ENCODE measurements around the gene SRGAP1. TPM values are rescaled to one million over a fixed set of nuclear protein-coding genes. Genes with fewer than 3 reads are reported as not detected.
A peak's percentile ranks its signal among the peaks of the same experiment; 100 is the strongest.
"Not testable (repeated sequence)": the region's sequence is repeated elsewhere in the genome, so short reads cannot be mapped to it uniquely, and the experiment has no call there.

Gene SRGAP1
- polyA plus RNA-seq, 6 donors from 2014 or later: 0.01 to 0.26 (median 0.05) TPM

GRCh38 chr12:64124511-64125197 is 280.2 kb downstream of the SRGAP1 start:
- H3K4me3 Mint-ChIP-seq: no peak overlapping the region
- peaks cover 0 to 9% (median 8%) of the 10 kb centered on the region in 3 donors for H3K27me3 Mint-ChIP-seq
- H3K9me3 Mint-ChIP-seq: peaks cover 0 to 2% (median 0%) of the 10 kb centered on the region in 7 donors
- no peak for ATAC-seq (ENCODE audit: low read depth in 2 of 2)
- H3K4me1 Mint-ChIP-seq: no peaks in the 10 kb centered on the region
- H3K36me3 Mint-ChIP-seq: no peaks in the 10 kb centered on the region
- DNase-seq: no peak
- no peak overlapping the region for H3K27ac Mint-ChIP-seq

- Mint-ChIP-seq H3K27ac (no peak overlapping the region), H3K36me3 (no peaks in the 10 kb centered on the region), H3K27me3 (peaks cover 0 to 9% (median 8%) of the 10 kb centered on the region in 3 donors), H3K4me1 (no peaks in the 10 kb centered on the region), H3K4me3 (no peak overlapping the region), H3K9me3 (peaks cover 0 to 3% (median 0%) of the 10 kb centered on the region in 7 donors)
- no peak for DNase-seq
- ATAC-seq (ENCODE audit: low read depth in 2 of 2): no peak
Observed at GRCh38 chr12:64125913-64126312, 281.4 kb downstream of the SRGAP1 start.

- no peak for ATAC-seq (ENCODE audit: low read depth in 2 of 2)
- Mint-ChIP-seq H3K27ac (no peak overlapping the region), H3K36me3 (no peaks in the 10 kb centered on the region), H3K27me3 (no peaks in the 10 kb centered on the region), H3K4me1 (no peaks in the 10 kb centered on the region), H3K9me3 (peaks cover 0 to 3% (median 0%) of the 10 kb centered on the region in 7 donors), H3K4me3 (no peak overlapping the region)
- no peak for DNase-seq
Observed at GRCh38 chr12:64127811-64128210, 283.3 kb downstream of the SRGAP1 start.

- Mint-ChIP-seq H3K4me1 (no peaks in the 10 kb centered on the region), H3K27ac (no peak overlapping the region), H3K27me3 (no peaks in the 10 kb centered on the region), H3K4me3 (no peak overlapping the region), H3K9me3 (peaks cover 0 to 3% (median 2%) of the 10 kb centered on the region in 7 donors), H3K36me3 (no peaks in the 10 kb centered on the region)
- no peak for DNase-seq
- ATAC-seq (ENCODE audit: low read depth in 2 of 2): no peak
Observed at GRCh38 chr12:64128366-64128765, 283.9 kb downstream of the SRGAP1 start.

GRCh38 chr12:64130476-64130875 is 286.0 kb downstream of the SRGAP1 start:
- not testable (repeated sequence) for H3K27ac Mint-ChIP-seq; H3K36me3 Mint-ChIP-seq; DNase-seq; H3K4me1 Mint-ChIP-seq; H3K4me3 Mint-ChIP-seq; H3K27me3 Mint-ChIP-seq; ATAC-seq (ENCODE audit: low read depth in 2 of 2)
- peaks cover 3 to 21% (median 14%) of the 10 kb centered on the region in 7 donors for H3K9me3 Mint-ChIP-seq

GRCh38 chr12:64131456-64131855 is 287.0 kb downstream of the SRGAP1 start:
- not testable (repeated sequence) for ATAC-seq (ENCODE audit: low read depth in 2 of 2)
- peaks cover 3 to 28% (median 14%) of the 10 kb centered on the region in 7 donors for H3K9me3 Mint-ChIP-seq

GRCh38 chr12:64132672-64133071 is 288.2 kb downstream of the SRGAP1 start:
- peaks cover 3 to 28% (median 14%) of the 10 kb centered on the region in 7 donors for H3K9me3 Mint-ChIP-seq
- H3K27me3 Mint-ChIP-seq; H3K4me3 Mint-ChIP-seq; ATAC-seq (ENCODE audit: low read depth in 2 of 2); H3K4me1 Mint-ChIP-seq; H3K36me3 Mint-ChIP-seq; H3K27ac Mint-ChIP-seq; DNase-seq: not testable (repeated sequence)

More at GRCh38 chr12:64131456-64131855, 287.0 kb downstream of the SRGAP1 start:
- not testable (repeated sequence) for H3K36me3 Mint-ChIP-seq, H3K27me3 Mint-ChIP-seq, DNase-seq, H3K4me3 Mint-ChIP-seq, H3K4me1 Mint-ChIP-seq, H3K27ac Mint-ChIP-seq

- no peaks in the 10 kb centered on the region for H3K27me3 Mint-ChIP-seq
- DNase-seq: no peak
- H3K36me3 Mint-ChIP-seq: peaks cover 0 to 8% of the 10 kb centered on the region in 2 donors
- H3K27ac Mint-ChIP-seq: no peak overlapping the region
- H3K9me3 Mint-ChIP-seq: peaks cover 0 to 33% (median 15%) of the 10 kb centered on the region in 7 donors
- no peak for ATAC-seq (ENCODE audit: low read depth in 2 of 2)
- H3K4me3 Mint-ChIP-seq: no peak overlapping the region
- H3K4me1 Mint-ChIP-seq: no peaks in the 10 kb centered on the region
Observed at GRCh38 chr12:64137117-64137516, 292.6 kb downstream of the SRGAP1 start.

GRCh38 chr12:64139021-64139420 is 294.5 kb downstream of the SRGAP1 start:
- no peak for DNase-seq
- H3K4me3 Mint-ChIP-seq: no peak overlapping the region
- peaks cover 0 to 25% (median 9%) of the 10 kb centered on the region in 7 donors for H3K9me3 Mint-ChIP-seq
- no peaks in the 10 kb centered on the region for H3K27me3 Mint-ChIP-seq
- peaks cover 0 to 8% of the 10 kb centered on the region in 2 donors for H3K36me3 Mint-ChIP-seq
- H3K4me1 Mint-ChIP-seq: no peaks in the 10 kb centered on the region
- H3K27ac Mint-ChIP-seq: no peak overlapping the region
- ATAC-seq (ENCODE audit: low read depth in 2 of 2): no peak

GRCh38 chr12:64142382-64142781 is 297.9 kb downstream of the SRGAP1 start:
- Mint-ChIP-seq H3K4me1 (peaks cover 4 to 5% (median 4%) of the 10 kb centered on the region in 3 donors), H3K27ac (no peak overlapping the region), H3K36me3 (no peaks in the 10 kb centered on the region), H3K27me3 (no peaks in the 10 kb centered on the region), H3K4me3 (no peak overlapping the region), H3K9me3 (peaks cover 0 to 5% (median 0%) of the 10 kb centered on the region in 7 donors)
- ATAC-seq (ENCODE audit: low read depth in 2 of 2) (no peak), DNase-seq (no peak)

GRCh38 chr12:64142784-64143183 is 298.3 kb downstream of the SRGAP1 start:
- Mint-ChIP-seq H3K4me3 (no peak overlapping the region), H3K27me3 (no peaks in the 10 kb centered on the region), H3K9me3 (peaks cover 0 to 5% (median 0%) of the 10 kb centered on the region in 7 donors), H3K36me3 (no peaks in the 10 kb centered on the region), H3K4me1 (peaks cover 6 to 9% (median 6%) of the 10 kb centered on the region in 3 donors), H3K27ac (no peak overlapping the region)
- DNase-seq (no peak), ATAC-seq (ENCODE audit: low read depth in 2 of 2) (no peak)

- Mint-ChIP-seq H3K9me3 (peaks cover 0 to 1% (median 0%) of the 10 kb centered on the region in 7 donors), H3K27me3 (no peaks in the 10 kb centered on the region), H3K27ac (peak overlapping the region in 1 of 6 donors; percentile 28), H3K36me3 (no peaks in the 10 kb centered on the region), H3K4me3 (no peak overlapping the region), H3K4me1 (peaks cover 6 to 10% (median 9%) of the 10 kb centered on the region in 3 donors)
- no peak for DNase-seq
- ATAC-seq (ENCODE audit: low read depth in 2 of 2): no peak
Observed at GRCh38 chr12:64145226-64145625, 300.7 kb downstream of the SRGAP1 start.

- Mint-ChIP-seq H3K27me3 (no peaks in the 10 kb centered on the region), H3K27ac (peak overlapping the region; percentile 16 to 85 (median 72)), H3K9me3 (peaks cover 0 to 3% (median 0%) of the 10 kb centered on the region in 7 donors), H3K4me1 (peaks cover 6 to 10% (median 9%) of the 10 kb centered on the region in 3 donors), H3K4me3 (peak overlapping the region; percentile 48 to 86 (median 78)), H3K36me3 (peaks cover 6 to 7% of the 10 kb centered on the region in 2 donors)
- DNase-seq (no peak), ATAC-seq (ENCODE audit: low read depth in 2 of 2) (peak in 1 of 2 donors; percentile 32)
Observed at GRCh38 chr12:64147011-64147631, 302.6 kb downstream of the SRGAP1 start.

GRCh38 chr12:64147875-64148274 is 303.4 kb downstream of the SRGAP1 start:
- ATAC-seq (ENCODE audit: low read depth in 2 of 2) (peak in 1 of 2 donors; percentile 32), DNase-seq (no peak)
- peaks cover 0 to 3% (median 0%) of the 10 kb centered on the region in 7 donors for H3K9me3 Mint-ChIP-seq
- peak overlapping the region in 7 of 8 donors; percentile 48 to 86 (median 78) for H3K4me3 Mint-ChIP-seq
- peaks cover 6 to 10% (median 9%) of the 10 kb centered on the region in 3 donors for H3K4me1 Mint-ChIP-seq
- peak overlapping the region in 3 of 6 donors; percentile 12 to 85 (median 83) for H3K27ac Mint-ChIP-seq
- peaks cover 11 to 12% of the 10 kb centered on the region in 2 donors for H3K36me3 Mint-ChIP-seq
- no peaks in the 10 kb centered on the region for H3K27me3 Mint-ChIP-seq
